Measurements from ENCODE around the gene AIRE. TPM values are rescaled to one million over a fixed set of nuclear protein-coding genes. Genes with fewer than 3 reads are reported as not detected.

The AIRE gene
- polyA plus RNA-seq, 1 donor from 2014 or later: not detected

DNA sequence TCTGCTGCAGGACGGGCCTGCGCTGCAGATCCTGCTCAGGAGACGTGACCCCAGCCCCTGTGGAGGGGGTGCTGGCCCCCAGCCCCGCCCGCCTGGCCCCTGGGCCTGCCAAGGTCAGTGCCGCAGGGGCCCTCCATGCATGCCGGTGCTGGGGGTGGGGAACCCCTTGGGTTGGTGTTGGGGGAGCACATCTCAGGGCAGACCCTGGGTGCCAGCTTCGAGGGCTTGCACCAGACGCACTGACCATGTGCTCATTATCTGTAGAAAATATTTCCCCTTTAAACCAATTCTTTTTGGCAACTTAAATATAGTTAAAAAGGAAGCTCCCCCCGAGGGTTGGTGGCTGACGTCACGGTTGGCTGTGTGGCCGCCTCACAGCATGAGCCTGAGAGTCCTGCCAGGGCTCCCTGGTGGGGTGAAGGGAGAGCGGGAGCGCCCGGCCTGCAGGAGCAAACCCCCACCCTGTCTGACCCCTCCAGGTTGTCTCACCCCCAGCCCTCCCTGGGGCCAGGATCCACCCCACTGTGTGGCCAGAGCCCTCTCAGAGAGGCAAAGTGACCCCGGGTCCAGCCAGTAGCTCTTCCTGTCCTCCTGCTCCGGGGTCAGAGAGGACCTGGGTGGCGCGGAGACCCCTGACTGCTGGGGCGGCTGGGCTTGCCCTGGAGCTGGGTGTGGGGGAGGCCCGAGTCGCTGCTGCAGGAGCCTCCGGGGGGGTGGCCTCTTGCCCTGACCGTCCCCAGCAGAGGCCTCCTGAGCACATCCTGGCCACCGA lies 8.9 kb downstream of the AIRE start:
- H3K9me2 ChIP-seq (ENCODE audit: insufficient read depth, low read length): no peaks in the 10 kb centered on the region
- H3K9ac ChIP-seq (ENCODE audit: low read length): no peak overlapping the region
- H3K4me2 ChIP-seq (ENCODE audit: low read length): no peak overlapping the region
- H3K4me3 ChIP-seq (ENCODE audit: low read length): no peak overlapping the region
- H3K79me2 ChIP-seq (replicated peaks; ENCODE audit: insufficient read depth, low read length): no peaks in the 10 kb centered on the region
- no peaks in the 10 kb centered on the region for H3K27me3 ChIP-seq (ENCODE audit: insufficient read depth, low read depth, low read length)
- no peaks in the 10 kb centered on the region for H4K20me1 ChIP-seq (ENCODE audit: insufficient read depth)
- no peaks in the 10 kb centered on the region for H3K9me3 ChIP-seq (ENCODE audit: low read length)
- H3F3A ChIP-seq (ENCODE audit: insufficient read depth, low read length, poor library complexity, severe bottlenecking): no peaks in the 10 kb centered on the region
- H3K36me3 ChIP-seq (ENCODE audit: insufficient read depth, low read length): no peaks in the 10 kb centered on the region
- no peak overlapping the region for H3K27ac ChIP-seq (ENCODE audit: low read length)
- no peak overlapping the region for H2AFZ ChIP-seq (ENCODE audit: low read depth, low read length)
- no peak for TF ChIP-seq EZH2 (IDR thresholded peaks at IDR 0.05; ENCODE audit: borderline replicate concordance, insufficient read depth, low read length, poor library complexity, severe bottlenecking)
- TF ChIP-seq POLR2AphosphoS5 (IDR thresholded peaks at IDR 0.05): no peak
- no peak for TF ChIP-seq TAF1 (IDR thresholded peaks at IDR 0.05; ENCODE audit: low read depth)
- TF ChIP-seq, protein P1, sequence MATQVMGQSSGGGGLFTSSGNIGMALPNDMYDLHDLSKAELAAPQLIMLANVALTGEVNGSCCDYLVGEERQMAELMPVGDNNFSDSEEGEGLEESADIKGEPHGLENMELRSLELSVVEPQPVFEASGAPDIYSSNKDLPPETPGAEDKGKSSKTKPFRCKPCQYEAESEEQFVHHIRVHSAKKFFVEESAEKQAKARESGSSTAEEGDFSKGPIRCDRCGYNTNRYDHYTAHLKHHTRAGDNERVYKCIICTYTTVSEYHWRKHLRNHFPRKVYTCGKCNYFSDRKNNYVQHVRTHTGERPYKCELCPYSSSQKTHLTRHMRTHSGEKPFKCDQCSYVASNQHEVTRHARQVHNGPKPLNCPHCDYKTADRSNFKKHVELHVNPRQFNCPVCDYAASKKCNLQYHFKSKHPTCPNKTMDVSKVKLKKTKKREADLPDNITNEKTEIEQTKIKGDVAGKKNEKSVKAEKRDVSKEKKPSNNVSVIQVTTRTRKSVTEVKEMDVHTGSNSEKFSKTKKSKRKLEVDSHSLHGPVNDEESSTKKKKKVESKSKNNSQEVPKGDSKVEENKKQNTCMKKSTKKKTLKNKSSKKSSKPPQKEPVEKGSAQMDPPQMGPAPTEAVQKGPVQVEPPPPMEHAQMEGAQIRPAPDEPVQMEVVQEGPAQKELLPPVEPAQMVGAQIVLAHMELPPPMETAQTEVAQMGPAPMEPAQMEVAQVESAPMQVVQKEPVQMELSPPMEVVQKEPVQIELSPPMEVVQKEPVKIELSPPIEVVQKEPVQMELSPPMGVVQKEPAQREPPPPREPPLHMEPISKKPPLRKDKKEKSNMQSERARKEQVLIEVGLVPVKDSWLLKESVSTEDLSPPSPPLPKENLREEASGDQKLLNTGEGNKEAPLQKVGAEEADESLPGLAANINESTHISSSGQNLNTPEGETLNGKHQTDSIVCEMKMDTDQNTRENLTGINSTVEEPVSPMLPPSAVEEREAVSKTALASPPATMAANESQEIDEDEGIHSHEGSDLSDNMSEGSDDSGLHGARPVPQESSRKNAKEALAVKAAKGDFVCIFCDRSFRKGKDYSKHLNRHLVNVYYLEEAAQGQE (IDR thresholded peaks at IDR 0.05; ENCODE audit: borderline replicate concordance): no peak
- no peak for TF ChIP-seq CTCF (IDR thresholded peaks at IDR 0.05; ENCODE audit: poor library complexity, severe bottlenecking)

GRCh38 chr21:44295163-44295573 lies 9.5 kb downstream of the AIRE start:
- Histone ChIP-seq H3K27ac (ENCODE audit: low read length) (no peak overlapping the region), H3K9ac (ENCODE audit: low read length) (no peak overlapping the region), H3K27me3 (ENCODE audit: insufficient read depth, low read depth, low read length) (no peaks in the 10 kb centered on the region), H4K20me1 (ENCODE audit: insufficient read depth) (no peaks in the 10 kb centered on the region), H3K36me3 (ENCODE audit: insufficient read depth, low read length) (no peaks in the 10 kb centered on the region), H3K79me2 (replicated peaks; ENCODE audit: insufficient read depth, low read length) (no peaks in the 10 kb centered on the region), H3K4me3 (ENCODE audit: low read length) (no peak overlapping the region), H3F3A (ENCODE audit: insufficient read depth, low read length, poor library complexity, severe bottlenecking) (no peaks in the 10 kb centered on the region), H2AFZ (ENCODE audit: low read depth, low read length) (no peak overlapping the region), H3K9me2 (ENCODE audit: insufficient read depth, low read length) (no peaks in the 10 kb centered on the region), H3K9me3 (ENCODE audit: low read length) (no peaks in the 10 kb centered on the region), H3K4me2 (ENCODE audit: low read length) (no peak overlapping the region)
- TF ChIP-seq EP300 (conservative IDR thresholded peaks at IDR 0.05; ENCODE audit: poor library complexity, severe bottlenecking) (no peak), EZH2 (IDR thresholded peaks at IDR 0.05; ENCODE audit: borderline replicate concordance, insufficient read depth, low read length, poor library complexity, severe bottlenecking) (no peak), MXI1 (conservative IDR thresholded peaks at IDR 0.05; ENCODE audit: poor library complexity, severe bottlenecking) (no peak), SMC3 (conservative IDR thresholded peaks at IDR 0.05; ENCODE audit: poor library complexity) (no peak), CTCF (IDR thresholded peaks at IDR 0.05; ENCODE audit: poor library complexity, severe bottlenecking) (no peak), POLR2AphosphoS5 (IDR thresholded peaks at IDR 0.05) (no peak), TAF1 (IDR thresholded peaks at IDR 0.05; ENCODE audit: low read depth) (no peak), RAD21 (conservative IDR thresholded peaks at IDR 0.05) (no peak)
- TF ChIP-seq, protein P1 (IDR thresholded peaks at IDR 0.05; ENCODE audit: borderline replicate concordance): no peak
